Erythroblast (primary cell): Measurements from ENCODE around the gene PKD1L1.

Experiments used
- DNase-seq, 2 experiments: peaks; one replicate each; lab custom pipeline; 2025; lab: John Stamatoyannopoulos, UW
- GATA1 ChIP-seq: IDR thresholded peaks from 2 replicates; pipeline ENCODE4 v1.6.1; 2011; ENCODE audit warnings: low read depth, mild to moderate bottlenecking, control low read depth, low read length, moderate library complexity
- POLR2A ChIP-seq: IDR thresholded peaks from 2 replicates; pipeline ENCODE4 v1.6.1; 2011; ENCODE audit warnings: mild to moderate bottlenecking, low read length

Gene PKD1L1

DNA sequence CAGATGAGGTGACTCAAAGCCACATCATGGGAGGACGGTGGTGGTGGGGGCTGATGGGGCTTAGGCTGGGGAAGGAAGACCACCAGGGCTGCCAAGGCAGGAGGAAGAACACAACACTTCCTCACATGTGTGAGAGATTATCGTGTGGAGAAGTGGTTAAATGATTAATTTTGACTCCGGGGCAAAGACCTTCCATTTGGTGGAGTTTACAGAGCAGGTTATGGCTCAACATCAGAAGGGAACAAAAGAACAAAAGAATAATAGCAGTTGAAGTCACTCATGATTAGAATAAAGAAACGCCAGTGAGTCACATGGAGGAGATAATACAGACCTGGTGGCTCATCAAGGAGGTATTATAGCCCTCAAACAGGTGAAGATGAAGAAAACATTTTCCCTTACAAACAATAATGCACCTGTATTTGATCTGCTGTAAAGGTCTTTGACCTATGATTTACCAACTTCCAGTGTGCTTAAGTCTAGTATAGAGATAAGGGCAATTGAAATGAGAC, 170.1 kb downstream of the PKD1L1 start:
- TF ChIP-seq POLR2A (no peak), GATA1 (no peak)
- DNase-seq, result no peak

GRCh38 chr7:47777531-47778152, 170.6 kb downstream of the PKD1L1 start:
- TF ChIP-seq POLR2A (no peak), GATA1 (no peak)
- no peak for DNase-seq

- no peak for DNase-seq
- TF ChIP-seq POLR2A (no peak), GATA1 (no peak)
Observed at GRCh38 chr7:47776335-47776734, 171.9 kb downstream of the PKD1L1 start.

GRCh38 chr7:47775238-47775637, 173.0 kb downstream of the PKD1L1 start:
- no peak for TF ChIP-seq GATA1
- no peak for TF ChIP-seq POLR2A
- no peak for DNase-seq

- no peak for DNase-seq
- no peak for TF ChIP-seq GATA1
- TF ChIP-seq POLR2A, result no peak
Observed at GRCh38 chr7:47772492-47772891, 175.8 kb downstream of the PKD1L1 start.

- DNase-seq, result no peak
- TF ChIP-seq GATA1 (no peak), POLR2A (no peak)
Observed at GRCh38 chr7:47771990-47772360, 176.3 kb downstream of the PKD1L1 start.

GRCh38 chr7:47771336-47771989, 176.8 kb downstream of the PKD1L1 start:
- no peak for TF ChIP-seq GATA1
- TF ChIP-seq POLR2A, result no peak
- DNase-seq, result no peak

DNA sequence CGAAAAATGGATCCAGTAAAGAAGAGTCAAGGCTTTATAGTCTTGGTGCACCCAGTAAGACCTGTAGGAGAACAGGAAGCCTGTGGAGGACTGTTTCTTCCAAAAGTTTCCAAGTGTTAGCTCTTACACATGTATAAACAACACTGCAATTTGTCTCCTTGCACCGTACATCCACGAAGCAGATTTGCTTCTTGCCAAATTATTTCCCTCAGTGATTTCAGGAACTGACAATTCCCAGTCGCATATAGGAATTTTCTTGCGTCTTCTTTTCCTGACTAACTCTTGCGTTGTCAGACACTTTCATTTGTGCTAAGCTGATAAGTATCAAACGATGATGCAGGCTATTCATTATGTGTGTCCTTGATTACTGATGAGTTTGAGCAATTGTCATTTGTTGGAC, 182.1 kb downstream of the PKD1L1 start:
- no peak for DNase-seq
- no peak for TF ChIP-seq POLR2A
- TF ChIP-seq GATA1, result no peak

DNA sequence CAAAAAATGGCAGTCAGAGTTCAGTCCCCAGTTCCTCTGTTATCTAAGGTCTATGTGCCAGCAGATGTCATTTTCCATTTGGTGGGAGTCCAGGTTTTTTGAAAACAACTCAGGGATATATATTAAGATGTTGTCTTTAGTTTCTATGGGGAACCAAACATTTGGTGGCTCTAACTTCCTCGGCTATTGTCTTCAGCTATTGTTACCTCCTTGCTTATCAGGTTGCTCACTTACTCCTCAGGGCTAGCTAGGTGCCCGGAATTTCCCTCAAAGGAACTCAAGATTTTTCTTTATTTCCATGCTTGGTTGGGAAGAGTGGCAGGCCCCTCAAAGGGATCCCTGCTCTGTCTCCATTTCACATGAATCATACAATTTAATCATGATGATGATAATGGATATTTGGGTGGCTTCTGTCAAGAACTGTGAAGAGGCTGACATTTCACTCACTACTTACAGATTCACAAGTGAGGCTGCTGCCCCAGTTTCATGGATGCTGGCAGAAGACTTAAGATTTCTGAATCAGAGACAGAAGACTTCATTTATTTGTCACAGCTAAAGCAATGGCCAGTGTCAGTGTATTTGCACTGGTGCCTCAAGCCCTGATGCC, 182.8 kb downstream of the PKD1L1 start:
- TF ChIP-seq GATA1 (no peak), POLR2A (no peak)
- no peak for DNase-seq

DNA sequence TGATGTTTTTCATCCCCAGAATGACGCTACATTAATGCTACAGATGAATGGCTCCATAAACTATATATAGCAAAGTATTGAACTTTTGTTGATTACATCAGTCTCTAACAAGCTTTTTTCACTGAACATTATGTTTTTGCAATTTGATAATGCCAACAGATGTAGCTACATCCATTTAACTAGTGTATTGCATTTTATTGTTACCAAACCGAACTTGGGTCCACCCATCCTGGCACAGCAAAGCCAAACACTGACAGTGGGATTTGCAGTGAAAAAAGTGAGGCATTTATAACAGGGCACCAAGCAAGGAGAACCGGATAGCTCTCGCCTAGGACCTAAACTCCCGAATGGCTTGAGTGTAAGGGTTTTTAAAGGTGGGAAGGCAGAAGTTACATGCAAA, 183.5 kb downstream of the PKD1L1 start:
- TF ChIP-seq GATA1, result no peak
- no peak for TF ChIP-seq POLR2A
- no peak for DNase-seq

DNA sequence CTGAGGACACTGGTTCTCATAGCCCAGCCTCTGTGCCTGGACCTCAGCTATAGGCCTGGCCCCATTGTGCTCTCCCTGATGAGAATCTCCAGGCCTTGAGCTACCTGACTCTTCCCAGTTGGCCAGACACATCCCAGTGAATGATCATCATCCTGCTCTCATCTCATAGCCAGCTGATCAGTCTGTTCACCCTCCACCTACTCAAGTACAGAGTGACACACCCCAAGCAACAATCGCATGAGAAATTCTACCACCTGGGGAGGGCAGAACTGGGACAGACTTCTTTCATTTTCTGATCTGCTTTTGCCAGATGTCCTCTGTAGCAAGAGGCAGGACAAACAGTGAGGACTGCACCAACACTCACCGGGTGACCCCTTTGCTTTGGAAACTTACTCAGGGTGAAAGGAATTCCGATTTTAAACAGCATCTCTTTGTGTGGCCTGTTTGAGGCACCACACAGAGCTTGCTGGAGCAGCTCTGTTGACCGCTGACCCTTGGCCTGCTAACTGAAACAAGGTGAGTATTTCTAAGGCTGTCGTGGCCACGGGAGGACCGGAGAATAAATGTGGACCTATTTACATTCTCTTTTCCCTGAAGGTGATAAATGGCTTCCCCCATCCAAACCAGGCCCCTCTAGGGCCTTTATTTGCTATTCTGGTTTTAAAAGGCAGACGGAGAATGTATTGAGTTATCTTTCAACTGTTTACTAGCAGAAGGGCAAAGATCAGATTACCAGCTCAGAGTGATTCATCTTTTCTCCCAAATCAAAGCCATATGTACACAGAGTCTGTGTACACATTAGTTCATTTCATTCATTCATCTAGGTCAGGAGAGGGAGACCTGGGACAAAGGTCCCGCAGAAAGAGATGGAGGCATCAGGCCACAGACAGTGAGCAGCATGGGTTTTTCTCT, 184.9 kb downstream of the PKD1L1 start:
- no peak for DNase-seq
- no peak for TF ChIP-seq GATA1
- TF ChIP-seq POLR2A, result no peak

DNA sequence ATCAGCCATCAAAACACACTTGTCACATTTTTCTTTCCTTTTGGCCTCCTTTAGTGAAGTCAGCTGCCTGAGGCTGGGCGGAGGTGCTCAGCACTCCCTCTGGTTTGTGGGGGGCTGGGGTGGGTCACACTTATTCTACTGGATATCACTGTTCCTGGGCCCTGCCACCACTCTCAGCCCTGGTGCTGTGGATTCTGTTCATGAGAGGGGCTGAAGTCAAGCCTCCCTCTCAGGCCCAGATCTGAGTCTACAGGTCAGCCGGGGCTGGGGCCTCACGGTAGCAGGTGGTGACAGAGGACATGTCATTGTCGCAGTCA, 185.6 kb downstream of the PKD1L1 start:
- no peak for DNase-seq
- TF ChIP-seq POLR2A (no peak), GATA1 (no peak)

DNA sequence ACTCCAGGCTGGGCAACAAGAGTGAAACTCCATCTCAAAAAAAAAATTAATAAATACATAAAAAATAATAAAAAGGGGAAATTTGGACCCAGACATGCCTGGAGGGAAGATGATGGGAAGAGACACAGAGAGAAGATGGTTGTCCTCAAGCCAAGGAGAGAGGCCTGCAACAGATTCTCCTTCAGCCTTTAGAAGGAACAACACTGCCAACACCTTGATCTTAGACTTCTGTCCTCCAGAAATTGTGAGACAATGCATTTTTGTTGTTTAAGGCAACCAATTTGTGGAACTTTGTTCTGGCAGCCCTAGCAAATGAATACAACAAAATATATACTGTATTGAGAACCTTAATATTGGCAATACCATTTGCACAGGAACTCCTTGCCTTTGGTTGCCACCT, 186.1 kb downstream of the PKD1L1 start:
- DNase-seq, result no peak
- no peak for TF ChIP-seq POLR2A
- TF ChIP-seq GATA1, result no peak
